ENCODE results near the gene CECR2. TPM values are rescaled to one million over a fixed set of nuclear protein-coding genes. Genes with fewer than 3 reads are reported as not detected.

Gene CECR2
- total RNA-seq, 1 donor from 2014 or later: 67.8 TPM

GRCh38 chr22:17444204-17444504, 74.9 kb downstream of the CECR2 start:
- no peak overlapping the region for H2AFZ ChIP-seq (replicated peaks)
- H3K4me3 ChIP-seq: no peak overlapping the region
- H3K4me1 ChIP-seq: peaks cover 43% of the 10 kb centered on the region
- Mint-ChIP-seq H3K9me3 (peaks cover 7% of the 10 kb centered on the region), H3K27ac (no peak overlapping the region), H3K36me3 (peaks cover 15% of the 10 kb centered on the region), H3K4me1 (peaks cover 51% of the 10 kb centered on the region), H3K27me3 (ENCODE audit: insufficient read depth, low read depth) (no peaks in the 10 kb centered on the region), H3K4me3 (no peak overlapping the region)
- no peaks in the 10 kb centered on the region for H3K27me3 ChIP-seq
- H4K20me1 ChIP-seq (ENCODE audit: low read depth): peaks cover 88% of the 10 kb centered on the region
- no peak overlapping the region for H3K27ac ChIP-seq
- no peak overlapping the region for H3K4me2 ChIP-seq
- DNase-seq (ENCODE audit: low spot score): no peak
- H3F3A ChIP-seq (ENCODE audit: low read depth): peaks cover 21% of the 10 kb centered on the region
- no peak overlapping the region for H3K9ac ChIP-seq
- H3K79me2 ChIP-seq (ENCODE audit: low read depth): peaks cover 100% of the 10 kb centered on the region
- TF ChIP-seq, protein P1, sequence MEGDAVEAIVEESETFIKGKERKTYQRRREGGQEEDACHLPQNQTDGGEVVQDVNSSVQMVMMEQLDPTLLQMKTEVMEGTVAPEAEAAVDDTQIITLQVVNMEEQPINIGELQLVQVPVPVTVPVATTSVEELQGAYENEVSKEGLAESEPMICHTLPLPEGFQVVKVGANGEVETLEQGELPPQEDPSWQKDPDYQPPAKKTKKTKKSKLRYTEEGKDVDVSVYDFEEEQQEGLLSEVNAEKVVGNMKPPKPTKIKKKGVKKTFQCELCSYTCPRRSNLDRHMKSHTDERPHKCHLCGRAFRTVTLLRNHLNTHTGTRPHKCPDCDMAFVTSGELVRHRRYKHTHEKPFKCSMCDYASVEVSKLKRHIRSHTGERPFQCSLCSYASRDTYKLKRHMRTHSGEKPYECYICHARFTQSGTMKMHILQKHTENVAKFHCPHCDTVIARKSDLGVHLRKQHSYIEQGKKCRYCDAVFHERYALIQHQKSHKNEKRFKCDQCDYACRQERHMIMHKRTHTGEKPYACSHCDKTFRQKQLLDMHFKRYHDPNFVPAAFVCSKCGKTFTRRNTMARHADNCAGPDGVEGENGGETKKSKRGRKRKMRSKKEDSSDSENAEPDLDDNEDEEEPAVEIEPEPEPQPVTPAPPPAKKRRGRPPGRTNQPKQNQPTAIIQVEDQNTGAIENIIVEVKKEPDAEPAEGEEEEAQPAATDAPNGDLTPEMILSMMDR (IDR thresholded peaks at IDR 0.05): no peak
- TF ChIP-seq EZH2phosphoT487 (IDR thresholded peaks at IDR 0.05) (no peak), EZH2 (IDR thresholded peaks at IDR 0.05) (no peak)
- H3K36me3 ChIP-seq: peaks cover 6% of the 10 kb centered on the region
- no peaks in the 10 kb centered on the region for H3K9me3 ChIP-seq (ENCODE audit: low read depth)

DNA sequence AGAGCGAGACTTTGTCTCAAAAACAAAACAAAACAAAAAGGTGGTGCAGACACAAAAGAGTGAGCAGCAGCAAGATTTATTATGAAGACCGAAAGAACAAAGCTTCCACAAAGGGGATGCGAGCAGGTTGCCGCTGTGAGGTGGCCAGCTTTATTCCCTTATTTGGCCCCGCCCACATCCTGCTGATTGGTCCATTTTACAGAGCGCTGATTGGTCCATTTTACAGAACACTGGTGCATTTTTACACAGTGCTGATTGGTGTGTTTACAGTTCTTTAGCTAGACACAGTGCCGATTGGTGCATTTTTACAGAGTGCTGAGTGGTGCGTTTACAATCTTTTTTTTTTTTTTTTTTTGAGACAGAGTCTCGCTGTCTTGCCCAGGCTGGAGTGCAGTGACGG, 77.4 kb downstream of the CECR2 start:
- peaks cover 2% of the 10 kb centered on the region for H3K27me3 Mint-ChIP-seq (ENCODE audit: insufficient read depth, low read depth)
- Histone ChIP-seq H3K4me1 (peaks cover 30% of the 10 kb centered on the region), H3K27ac (no peak overlapping the region), H3K79me2 (ENCODE audit: low read depth) (peaks cover 100% of the 10 kb centered on the region), H4K20me1 (ENCODE audit: low read depth) (peaks cover 88% of the 10 kb centered on the region), H3K4me2 (no peak overlapping the region), H3K9me3 (ENCODE audit: low read depth) (no peaks in the 10 kb centered on the region), H3F3A (ENCODE audit: low read depth) (peaks cover 27% of the 10 kb centered on the region), H3K27me3 (no peaks in the 10 kb centered on the region), H2AFZ (replicated peaks) (no peak overlapping the region), H3K4me3 (no peak overlapping the region), H3K9ac (no peak overlapping the region), H3K36me3 (peaks cover 6% of the 10 kb centered on the region)
- TF ChIP-seq, protein P1 (IDR thresholded peaks at IDR 0.05): no peak
- no peak for TF ChIP-seq EZH2phosphoT487 (IDR thresholded peaks at IDR 0.05)
- TF ChIP-seq EZH2 (IDR thresholded peaks at IDR 0.05): no peak
- peaks cover 28% of the 10 kb centered on the region for H3K36me3 Mint-ChIP-seq
- H3K4me1 Mint-ChIP-seq: peaks cover 31% of the 10 kb centered on the region
- DNase-seq (ENCODE audit: low spot score): no peak
- peaks cover 16% of the 10 kb centered on the region for H3K9me3 Mint-ChIP-seq
- no peak overlapping the region for H3K27ac Mint-ChIP-seq
- H3K4me3 Mint-ChIP-seq: no peak overlapping the region

GRCh38 chr22:17451316-17451715, 82.1 kb downstream of the CECR2 start:
- H3K79me2 ChIP-seq (ENCODE audit: low read depth): peaks cover 100% of the 10 kb centered on the region
- no peak for TF ChIP-seq EZH2phosphoT487 (IDR thresholded peaks at IDR 0.05)
- TF ChIP-seq EZH2 (IDR thresholded peaks at IDR 0.05): no peak
- TF ChIP-seq, protein P1 (IDR thresholded peaks at IDR 0.05): no peak
- H3K4me1 Mint-ChIP-seq: peaks cover 8% of the 10 kb centered on the region
- peaks cover 2% of the 10 kb centered on the region for H3K27me3 Mint-ChIP-seq (ENCODE audit: insufficient read depth, low read depth)
- H3K27ac ChIP-seq: peak overlapping the region; percentile 50
- no peaks in the 10 kb centered on the region for H3K27me3 ChIP-seq
- no peak overlapping the region for H3K27ac Mint-ChIP-seq
- no peak for DNase-seq (ENCODE audit: low spot score)
- no peaks in the 10 kb centered on the region for H3K36me3 ChIP-seq
- H3K4me2 ChIP-seq: no peak overlapping the region
- H3F3A ChIP-seq (ENCODE audit: low read depth): peaks cover 15% of the 10 kb centered on the region
- no peak overlapping the region for H2AFZ ChIP-seq (replicated peaks)
- peaks cover 15% of the 10 kb centered on the region for H3K4me1 ChIP-seq
- no peak overlapping the region for H3K4me3 Mint-ChIP-seq
- peaks cover 97% of the 10 kb centered on the region for H4K20me1 ChIP-seq (ENCODE audit: low read depth)
- H3K9me3 ChIP-seq (ENCODE audit: low read depth): no peaks in the 10 kb centered on the region
- peaks cover 34% of the 10 kb centered on the region for H3K9me3 Mint-ChIP-seq
- H3K9ac ChIP-seq: no peak overlapping the region
- peaks cover 37% of the 10 kb centered on the region for H3K36me3 Mint-ChIP-seq
- no peak overlapping the region for H3K4me3 ChIP-seq

Data from neural progenitor cell (in vitro differentiated cells).